Ovary (tissue), 3 donors: Measurements from ENCODE around the gene LAMA2.

Source experiments
- EP300 ChIP-seq: sonication (generic); formaldehyde crosslinking; IDR thresholded peaks from one replicate; pipeline ENCODE4 v1.6.1; 2017; ENCODE audit warnings: antibody characterized with exemption
- POLR2A ChIP-seq: fragments of 450-650 bp; IDR thresholded peaks from one replicate; pipeline ENCODE4 v1.6.1; 2017; ENCODE audit warnings: antibody characterized with exemption, mild to moderate bottlenecking, moderate library complexity
- TF ChIP-seq, protein P1 (sequence below), 3 donors: fragments of 450-650 bp in 2 of 3; fragments of 200-600 bp in 1 of 3; IDR thresholded peaks; one replicate each; pipeline versions ENCODE4 v1.5.1 to v1.8.0; 2016 to 2022; ENCODE audit warnings: antibody characterized with exemption in 3 of 3, mild to moderate bottlenecking in 1 of 3
- donor health status: DM: no; HTN: no; CAD: no.

DNA sequence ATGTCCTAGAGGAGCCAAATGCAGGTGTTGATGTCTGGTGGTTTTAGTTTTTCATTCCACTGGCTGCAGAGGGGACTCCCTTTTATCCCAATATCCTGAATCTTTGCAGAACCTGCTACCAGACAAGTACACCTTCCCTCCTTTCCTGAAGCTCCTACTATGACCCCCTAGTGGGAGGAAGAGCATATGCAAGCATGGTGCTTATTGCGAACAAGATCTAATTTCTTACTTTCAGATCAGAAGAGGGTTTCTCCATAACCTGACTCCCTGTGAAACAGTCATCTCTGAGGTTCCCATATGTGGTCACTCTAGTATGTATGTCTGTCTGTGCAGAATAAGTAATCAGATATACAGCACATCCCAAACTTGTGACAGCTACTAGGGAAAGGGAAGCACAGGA, 549.8 kb downstream of the LAMA2 start:
- TF ChIP-seq, protein P1, sequence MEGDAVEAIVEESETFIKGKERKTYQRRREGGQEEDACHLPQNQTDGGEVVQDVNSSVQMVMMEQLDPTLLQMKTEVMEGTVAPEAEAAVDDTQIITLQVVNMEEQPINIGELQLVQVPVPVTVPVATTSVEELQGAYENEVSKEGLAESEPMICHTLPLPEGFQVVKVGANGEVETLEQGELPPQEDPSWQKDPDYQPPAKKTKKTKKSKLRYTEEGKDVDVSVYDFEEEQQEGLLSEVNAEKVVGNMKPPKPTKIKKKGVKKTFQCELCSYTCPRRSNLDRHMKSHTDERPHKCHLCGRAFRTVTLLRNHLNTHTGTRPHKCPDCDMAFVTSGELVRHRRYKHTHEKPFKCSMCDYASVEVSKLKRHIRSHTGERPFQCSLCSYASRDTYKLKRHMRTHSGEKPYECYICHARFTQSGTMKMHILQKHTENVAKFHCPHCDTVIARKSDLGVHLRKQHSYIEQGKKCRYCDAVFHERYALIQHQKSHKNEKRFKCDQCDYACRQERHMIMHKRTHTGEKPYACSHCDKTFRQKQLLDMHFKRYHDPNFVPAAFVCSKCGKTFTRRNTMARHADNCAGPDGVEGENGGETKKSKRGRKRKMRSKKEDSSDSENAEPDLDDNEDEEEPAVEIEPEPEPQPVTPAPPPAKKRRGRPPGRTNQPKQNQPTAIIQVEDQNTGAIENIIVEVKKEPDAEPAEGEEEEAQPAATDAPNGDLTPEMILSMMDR (IDR thresholded peaks at IDR 0.05) = no peak
- TF ChIP-seq POLR2A = no peak
- no peak for TF ChIP-seq EP300
